CD4-positive, alpha-beta T cell treated with Interleukin-4 for 1 hour (primary cell): ENCODE measurements around the gene PRM2.

Experiments
- DNase-seq, 2 donors: peaks; one replicate each; pipeline ENCODE4 v3.0.0-alpha.2; 2020 to 2022

Gene PRM2, protein sequence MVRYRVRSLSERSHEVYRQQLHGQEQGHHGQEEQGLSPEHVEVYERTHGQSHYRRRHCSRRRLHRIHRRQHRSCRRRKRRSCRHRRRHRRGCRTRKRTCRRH

DNA sequence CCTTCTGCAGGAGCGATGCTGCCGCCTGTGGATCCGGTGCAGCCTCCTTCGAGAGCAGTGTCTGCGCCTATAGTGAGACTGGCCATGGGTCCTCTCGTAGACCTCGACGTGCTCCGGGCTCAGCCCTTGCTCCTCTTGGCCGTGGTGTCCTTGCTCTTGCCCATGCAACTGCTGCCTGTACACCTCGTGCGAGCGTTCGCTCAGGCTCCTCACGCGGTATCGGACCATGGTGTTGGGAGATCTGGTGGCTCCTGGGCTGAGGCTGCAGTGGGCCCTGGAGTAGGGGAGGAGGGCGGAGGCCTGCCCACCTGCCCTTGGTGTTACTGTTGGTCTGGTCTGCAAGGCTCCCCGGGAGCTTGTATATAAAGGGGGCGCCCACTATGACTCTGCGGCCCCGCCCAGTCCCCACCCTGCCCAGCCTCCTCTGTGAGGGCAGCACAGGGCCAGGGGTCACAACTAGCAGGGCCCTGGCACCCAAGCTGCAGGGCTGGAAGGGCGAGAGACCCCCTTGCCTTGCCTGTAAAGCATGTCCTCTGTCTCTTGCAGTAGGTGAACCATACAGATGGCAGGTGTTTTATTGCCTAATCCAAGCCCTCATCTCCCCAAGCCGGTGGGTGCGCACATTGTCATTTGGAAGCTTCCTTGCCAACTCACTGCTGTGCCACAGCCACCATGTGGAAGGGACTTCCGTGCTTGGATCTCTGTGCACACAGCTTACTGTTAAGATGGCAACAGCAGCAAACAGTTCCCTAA, at the start of gene PRM2:
Gene PRM2 (minus strand): TSS at position 338 of the 753 bp plus-strand sequence. CDS start 110 bp downstream, at position 228.
- DNase-seq, result no peak

DNA sequence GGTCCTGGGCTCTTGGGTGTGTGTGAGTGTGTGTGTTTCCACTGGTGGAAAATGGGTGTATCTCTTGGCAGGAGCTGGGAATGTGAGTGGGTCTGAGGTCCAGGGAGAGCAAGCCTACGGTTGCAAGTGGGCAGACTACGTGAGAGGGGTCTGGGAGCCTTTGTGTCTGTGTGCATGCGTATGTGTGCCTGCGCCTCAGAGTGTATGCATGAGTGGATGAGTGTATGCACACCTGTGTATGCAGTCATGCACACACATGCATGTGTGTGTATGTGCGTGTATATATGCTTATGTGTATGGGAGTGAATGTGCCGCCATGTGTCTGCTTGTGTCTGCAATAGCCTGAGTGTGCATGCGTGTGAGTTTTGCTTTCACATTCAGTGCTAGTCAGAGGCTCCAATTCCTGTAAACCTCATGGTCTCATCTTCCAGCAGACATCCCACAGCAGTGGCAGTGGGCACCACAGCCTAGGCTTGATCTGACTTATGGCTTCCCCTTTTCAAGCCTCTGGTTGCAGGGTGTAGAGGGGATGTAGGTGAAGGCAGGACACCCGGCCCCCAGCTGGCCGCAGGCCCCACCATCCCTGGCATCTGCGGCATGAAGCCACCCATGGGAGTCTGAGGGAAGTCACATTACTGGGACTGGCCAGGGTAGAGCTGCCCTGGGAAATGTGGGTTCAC, 49.3 kb upstream of the PRM2 start:
- DNase-seq, result no peak

DNA sequence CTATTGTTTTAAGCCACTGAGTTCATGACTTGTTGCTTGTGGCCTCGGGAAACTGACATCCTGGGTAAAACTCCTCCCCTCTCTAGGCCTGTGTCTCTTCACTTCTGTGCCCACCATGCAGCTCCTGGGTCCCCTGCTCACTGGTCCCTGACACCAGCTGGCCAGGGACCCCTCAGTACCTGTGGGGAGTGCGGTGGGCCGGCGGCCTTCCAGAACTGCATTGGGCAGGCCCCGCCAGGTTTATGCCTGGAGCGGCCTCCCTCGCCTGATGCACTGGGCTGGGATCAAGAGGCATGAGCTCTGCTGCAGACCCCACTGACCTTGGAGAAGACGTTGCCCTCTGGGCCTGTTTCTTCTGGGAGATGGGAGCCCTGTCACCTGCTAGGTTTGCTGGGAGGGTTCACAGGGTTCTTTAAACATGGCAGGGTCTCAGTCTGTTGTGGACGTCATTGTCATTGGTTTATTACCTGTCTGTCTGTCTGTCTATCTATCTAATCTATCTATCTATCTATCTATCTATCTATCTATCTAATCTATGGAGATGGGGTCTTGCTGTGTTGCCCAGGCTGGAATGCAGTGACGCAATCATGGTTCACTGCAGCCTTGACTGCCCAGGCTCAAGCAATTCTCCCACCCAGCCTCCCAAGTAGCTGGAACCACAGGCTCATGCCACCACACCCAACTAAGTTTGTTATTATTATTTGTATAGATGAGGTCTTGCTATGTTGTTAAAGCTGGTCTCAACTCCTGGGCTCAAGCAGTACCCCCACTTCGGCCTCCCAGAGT, 47.5 kb upstream of the PRM2 start:
- no peak for DNase-seq

DNA sequence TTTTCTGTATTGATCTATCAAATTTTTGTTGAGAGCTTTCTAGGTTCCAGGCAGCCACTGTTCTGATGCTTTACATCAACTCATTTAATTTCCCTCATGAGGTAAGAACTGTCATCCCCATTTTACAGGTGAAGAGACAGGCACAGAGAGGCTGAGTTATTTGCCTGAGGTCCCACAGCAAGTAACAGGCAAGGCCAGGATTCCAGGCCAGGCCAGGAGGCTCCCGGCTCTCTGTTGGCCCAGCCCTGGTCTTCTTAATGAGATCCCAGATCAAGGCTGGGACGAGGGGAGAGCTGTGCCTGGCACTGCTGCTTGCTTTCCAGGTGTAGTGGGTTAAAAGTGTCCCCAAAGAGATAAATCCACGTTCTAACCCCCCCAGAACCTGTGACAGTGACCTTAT, 46.5 kb upstream of the PRM2 start:
- no peak for DNase-seq

DNA sequence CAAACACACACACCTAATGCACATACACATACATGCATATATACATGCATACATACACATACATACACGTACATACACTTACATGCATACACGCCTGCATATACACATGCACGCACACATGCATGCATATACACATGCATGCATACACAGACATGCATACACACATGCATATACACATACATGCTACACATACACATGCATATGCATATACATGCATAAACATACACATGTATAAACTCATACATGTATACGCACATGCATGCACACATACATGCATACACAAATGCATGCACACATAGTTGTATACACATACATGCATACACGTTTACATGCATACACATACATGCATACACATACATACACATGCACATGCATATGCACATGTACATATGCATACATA, 45.4 kb upstream of the PRM2 start:
- DNase-seq, result no peak

DNA sequence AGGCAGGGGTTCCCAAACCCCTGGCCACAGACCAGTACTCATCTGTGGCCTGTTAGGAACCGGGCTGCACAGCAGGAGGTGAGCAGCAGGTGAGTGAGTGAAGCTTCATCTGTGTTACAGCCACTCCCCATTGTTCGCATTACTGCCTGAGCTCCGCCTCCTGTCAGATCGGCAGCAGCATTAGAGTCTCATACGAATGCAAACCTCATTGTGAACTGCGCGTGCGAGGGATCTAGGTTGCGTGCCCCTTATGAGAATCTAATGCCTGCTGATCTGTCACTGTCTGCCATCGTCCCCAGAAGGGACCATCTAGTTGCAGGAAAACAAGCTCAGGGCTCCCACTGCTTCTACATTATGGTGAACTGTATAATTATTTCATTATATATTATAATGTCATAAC, 43.9 kb upstream of the PRM2 start:
- DNase-seq, result no peak

DNA sequence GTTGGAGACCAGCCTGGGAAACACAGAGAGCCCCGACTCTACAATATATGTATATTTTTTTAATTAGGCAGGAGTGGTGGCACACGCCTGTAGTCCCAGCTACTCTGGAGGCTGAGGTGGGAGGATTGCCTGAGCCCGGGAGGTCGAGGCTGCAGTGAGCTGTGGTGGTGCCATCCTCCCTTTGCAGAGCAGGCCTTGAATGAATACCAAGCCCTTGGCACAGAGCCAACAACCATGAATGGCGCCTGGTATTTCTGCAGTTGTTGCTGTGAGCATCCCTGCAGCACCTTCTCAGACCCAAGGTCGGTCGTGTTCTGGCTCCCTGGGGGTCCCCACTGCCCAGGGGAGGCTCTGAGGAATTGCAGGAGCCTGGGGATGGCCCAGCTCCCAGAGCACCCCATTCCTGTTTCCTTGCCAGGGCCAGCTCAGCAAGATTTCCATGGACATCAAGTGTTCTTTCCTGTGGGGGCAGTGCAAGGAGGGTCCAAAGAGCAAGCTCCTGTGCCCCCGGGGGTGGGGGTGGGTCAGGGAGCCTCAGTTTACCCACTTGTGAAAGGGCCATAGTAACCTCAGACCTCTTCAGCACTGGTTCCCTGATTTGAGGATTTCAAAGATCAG, 43.4 kb upstream of the PRM2 start:
- DNase-seq, result no peak

DNA sequence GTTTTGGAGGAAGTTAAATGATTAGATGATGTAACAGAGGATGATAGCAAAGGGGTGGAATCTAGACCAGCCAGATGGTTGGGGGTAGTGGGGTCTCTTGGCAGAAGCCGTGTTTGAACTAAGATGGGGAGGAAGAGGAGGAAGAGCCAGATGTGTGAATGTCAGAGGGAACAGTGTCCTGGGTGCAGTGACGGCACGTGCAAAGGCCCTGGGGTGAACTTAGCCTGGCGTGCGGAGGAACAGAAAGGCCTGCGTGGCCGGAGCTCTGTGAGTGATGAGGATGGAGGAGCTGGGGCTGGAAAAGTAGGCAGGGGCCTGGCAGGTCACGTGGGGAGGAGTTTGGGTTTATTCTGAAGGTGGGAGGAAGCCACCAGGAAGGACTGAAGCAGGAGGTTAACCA, 42.5 kb upstream of the PRM2 start:
- no peak for DNase-seq

DNA sequence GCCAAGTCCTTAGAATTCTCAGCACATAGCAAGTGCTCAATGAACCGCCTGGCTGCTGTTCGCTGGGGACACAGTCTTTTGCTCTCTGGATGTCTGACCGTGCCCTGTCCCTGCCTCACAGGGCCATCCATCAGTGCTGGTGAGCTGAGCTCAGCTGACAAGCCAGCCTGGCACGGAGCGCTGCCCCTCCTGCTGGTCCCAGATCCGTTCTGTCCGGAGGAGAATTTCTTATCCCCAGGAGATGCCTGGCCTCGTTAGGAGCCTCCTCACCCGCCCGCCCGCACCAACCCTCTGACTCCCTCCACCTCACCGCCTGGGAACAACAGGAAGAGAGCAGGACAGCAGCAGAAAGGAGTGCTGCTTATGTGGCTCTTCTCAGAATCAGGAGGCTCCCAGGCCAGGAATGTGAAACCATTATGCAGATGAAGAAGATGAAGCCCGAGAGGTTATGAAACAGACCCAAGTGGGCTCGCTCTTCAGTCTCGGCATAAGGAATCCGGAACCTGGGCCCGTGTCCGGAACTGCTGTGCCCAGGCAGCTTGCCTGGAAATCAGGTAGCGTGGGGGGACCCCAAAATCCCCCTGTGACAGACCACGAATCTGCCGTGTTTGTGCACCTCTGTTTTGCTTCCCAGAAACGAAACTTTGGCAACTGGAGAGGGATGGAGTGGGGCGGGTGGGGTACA, 40.2 kb upstream of the PRM2 start:
- no peak for DNase-seq

DNA sequence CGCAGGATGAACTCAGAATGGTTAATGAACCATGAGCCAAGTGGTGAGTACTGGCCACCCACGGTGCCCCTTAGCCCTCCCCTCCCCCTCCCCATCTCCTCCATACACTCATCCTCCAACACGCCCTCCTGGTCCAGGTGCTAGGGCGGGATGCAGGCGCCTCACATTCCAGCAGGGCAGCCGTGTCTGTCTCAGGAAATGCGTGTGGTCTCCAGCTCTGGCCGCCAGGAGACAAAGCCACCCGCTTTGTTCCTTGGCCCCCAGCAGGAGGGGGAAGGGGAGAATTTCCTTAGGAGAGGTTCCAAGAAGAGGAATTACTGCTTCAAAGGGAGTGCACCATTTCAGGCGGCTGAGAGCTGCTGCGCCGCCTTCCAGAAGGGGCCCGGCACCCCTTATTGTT, 39.2 kb upstream of the PRM2 start:
- DNase-seq, result no peak

DNA sequence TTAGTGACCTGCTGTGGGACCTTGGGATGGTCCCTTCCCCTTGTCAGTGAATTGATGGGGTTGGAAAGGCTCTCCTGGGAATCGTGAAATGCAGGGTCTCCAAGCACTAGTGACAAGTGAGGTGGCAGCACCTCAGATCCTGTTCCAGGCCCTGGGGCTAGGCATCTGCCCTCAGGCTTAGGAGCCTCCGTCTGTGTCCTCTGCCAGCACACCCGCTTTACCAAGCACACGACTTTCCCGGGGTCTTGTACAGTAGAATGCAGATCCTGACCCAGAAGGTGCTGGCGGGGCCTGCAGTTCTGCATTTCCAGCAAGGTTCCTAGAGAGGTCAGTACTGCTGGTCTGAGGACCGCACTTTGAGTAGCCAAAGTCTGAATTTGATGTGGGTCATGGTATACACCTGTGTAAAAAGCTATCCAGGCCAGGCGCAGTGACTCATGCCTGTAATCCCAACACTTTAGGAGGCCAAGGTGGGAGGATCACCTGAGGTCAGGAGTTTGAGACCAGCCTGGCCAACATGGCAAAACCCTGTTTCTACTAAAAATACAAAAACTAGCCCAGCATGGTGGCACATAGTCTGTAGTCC, 38.1 kb upstream of the PRM2 start:
- no peak for DNase-seq

DNA sequence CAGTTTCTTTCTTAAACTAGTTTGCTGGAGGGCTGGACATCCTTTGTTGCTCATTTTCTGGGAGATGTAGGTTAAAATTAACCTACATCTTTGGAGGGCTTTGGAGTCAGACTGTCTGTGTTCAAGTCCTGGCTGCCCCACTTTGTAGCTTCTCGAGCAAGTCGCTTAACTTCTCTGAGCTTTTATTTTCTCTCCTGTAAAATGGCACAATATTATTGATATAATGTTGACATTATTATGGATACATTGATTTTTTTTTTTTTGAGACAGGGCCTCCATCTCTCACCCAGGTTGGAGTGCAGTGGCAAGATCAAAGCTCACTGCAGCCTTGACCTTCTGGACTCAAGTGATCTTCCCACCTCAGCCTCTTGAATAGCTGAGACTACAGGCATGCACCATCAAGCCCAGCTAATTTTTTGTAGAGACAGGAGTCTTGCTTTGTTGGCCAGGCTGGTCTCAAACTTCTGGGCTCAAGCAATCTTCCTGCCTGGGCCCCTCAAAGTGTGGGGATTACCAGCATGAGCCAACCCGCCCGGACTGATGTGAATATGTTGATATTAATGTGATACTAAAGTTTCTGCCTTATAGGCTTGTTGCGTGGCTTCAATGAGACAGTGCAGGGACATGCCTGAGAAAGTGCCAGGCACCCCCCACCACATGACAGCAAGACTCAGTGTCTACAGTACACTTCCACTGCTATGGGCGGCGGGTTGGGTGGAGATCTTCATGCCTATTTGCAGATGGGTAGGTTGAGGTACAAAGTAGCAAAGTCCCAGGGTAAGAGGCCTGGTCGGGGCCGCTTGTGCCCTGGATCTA, 37.4 kb upstream of the PRM2 start:
- no peak for DNase-seq

DNA sequence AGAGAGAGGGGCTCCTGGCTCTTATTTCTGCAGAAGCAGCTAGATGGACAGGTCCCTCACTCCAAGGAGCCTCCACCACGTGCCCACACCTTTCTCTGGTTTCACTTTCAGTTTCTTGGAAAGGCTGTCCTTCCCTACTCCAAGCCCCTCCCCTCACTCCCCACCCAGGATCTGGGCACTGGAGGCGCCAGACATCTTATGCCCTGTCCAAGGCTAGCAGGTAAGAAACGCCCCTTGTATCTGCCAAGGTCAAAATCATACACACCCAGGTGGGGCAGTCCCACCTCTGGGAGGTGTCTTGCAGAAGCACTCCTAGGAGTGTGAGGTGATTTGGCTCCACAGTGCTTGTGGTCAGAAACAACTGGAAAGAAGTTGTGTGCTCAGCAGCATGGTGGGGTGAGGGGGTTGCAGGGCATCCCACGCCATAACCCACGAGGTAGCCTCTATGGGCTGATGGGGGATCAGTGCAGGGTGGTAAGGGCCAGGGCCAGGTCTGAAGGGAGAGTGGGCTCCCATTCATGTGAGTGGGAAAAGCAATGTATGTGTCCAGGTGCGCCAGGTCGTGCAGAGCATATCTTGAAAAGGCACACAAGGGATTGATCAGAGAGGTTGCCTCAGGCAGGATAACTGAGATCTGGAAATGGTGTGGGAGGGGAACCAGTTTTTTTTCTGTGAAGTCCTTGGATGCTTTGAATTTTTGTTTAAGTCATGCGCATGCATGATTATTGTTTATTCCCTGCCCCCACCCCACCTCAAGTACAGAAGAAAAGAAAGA, 36.6 kb upstream of the PRM2 start:
- peak; percentile 26 to 51 for DNase-seq

DNA sequence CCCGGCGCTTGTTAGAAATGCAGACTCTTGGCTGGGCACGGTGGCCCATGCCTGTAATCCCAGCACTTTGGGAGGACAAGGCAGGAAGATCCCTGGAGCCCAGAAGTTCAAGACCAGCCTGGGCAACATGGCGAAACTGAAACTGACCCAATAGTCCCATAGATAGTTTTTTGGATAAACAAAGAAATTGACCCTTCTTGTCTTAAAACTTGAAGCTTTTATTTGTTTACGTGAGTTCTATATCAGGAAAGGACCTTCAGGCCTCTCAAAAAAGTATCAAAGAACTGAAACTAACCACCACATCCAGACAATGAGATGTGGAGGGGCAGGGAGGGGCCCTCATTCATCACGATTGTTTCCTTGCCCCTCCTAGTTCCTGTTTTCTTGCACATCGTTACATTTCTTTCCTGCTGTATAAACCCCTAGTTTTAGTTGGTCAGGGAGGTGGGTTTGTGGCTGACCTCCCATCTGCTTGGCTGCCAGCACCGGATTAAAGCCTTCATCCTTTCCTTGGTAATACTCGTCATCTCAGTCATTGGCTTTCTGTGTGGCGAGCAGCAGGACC, 34.8 kb upstream of the PRM2 start:
- peak; percentile 64 to 76 for DNase-seq

DNA sequence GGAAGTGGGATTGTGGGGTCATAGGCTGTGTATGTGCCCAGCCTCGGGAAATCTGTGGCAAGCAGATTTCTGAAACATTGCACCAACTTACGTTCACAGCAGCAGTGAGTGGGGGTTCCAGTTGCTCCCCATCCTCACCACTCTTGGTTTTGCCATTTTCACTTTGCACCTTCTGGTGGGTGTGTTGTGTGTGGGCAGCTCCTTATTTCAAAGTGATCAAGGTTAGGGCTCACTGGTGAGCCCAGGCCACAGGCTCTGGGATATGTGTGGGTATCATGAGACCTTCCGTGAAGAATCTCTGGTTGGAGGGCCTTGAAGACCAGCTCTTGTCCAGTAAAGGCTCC, 34.3 kb upstream of the PRM2 start:
- DNase-seq, result no peak

DNA sequence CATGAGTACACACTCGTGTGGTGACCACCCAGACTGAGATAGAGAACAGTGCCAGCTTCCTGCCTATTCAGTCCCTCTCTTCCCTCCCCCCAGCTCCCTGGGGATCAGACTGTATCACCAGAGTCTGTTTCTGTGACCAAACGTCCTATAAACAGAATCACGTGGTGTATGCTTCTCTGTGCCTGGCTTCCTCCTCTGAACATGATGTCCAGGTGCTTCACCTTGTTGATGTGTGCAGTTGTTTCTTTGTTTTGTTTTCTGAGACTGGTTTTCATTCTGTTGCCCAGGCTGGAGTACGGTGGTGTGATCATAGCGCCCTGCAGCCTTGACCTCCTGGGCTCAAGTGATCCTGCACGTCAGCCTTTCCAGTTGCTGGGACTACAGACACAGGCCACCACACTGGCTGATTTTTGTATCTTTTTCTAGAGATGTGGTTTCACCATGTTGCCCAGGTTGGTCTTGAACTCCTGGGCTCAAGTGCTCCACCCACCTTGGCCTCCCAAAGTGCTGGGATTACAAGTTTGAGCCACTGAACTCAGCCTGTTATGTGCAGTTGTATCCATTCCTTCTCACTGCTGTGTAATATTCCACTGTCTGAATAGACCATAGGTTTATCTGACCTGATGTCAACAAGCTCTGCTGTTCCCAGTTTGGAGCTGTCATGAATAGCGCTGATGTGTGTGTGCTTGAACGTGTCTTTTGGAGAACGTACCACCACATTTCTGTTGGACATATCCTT, 33.8 kb upstream of the PRM2 start:
- DNase-seq, result peak in 1 of 2 donors; percentile 70

DNA sequence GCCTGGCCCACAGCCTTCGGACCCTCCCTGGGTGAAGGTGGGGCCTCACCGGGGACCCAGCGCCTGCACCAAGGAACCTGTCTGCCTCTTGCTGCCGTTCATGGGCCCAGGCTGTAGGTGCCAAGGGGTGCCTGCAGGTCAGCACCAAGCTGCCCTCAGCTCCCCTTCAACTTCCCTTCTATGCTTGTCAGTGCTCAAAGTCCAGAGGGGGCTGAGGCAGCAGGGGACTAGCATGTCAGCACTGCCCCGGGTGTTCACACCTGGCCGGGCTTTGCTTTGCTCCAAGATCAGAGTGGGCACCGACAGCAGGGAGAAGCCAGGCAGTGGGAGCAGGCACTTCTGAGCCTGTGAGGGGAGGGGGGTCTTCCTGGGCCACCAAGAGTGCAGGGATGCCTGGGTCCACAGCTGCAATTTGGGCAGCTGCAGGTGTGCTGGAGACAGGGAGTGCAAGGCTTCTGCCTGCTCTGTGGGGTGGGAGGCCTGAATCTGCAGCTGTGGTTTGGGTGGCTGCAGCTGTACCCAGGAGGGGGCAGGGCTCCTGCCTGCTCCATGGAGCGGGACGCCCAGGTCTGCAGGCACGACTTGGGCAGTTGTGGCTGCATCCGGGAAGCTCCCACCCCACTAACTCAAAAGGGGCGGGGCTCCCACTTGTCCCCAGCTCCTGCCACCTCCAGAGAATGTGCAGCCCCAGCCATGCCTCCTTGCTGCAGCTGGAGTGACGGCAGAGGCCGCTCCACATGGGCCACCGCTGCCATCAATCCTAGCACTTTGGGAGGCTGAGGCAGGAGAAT, 32.4 kb upstream of the PRM2 start:
- DNase-seq, result peak in 1 of 2 donors; percentile 56
